Measurements from ENCODE around the gene CD247.

The CD247 gene

DNA sequence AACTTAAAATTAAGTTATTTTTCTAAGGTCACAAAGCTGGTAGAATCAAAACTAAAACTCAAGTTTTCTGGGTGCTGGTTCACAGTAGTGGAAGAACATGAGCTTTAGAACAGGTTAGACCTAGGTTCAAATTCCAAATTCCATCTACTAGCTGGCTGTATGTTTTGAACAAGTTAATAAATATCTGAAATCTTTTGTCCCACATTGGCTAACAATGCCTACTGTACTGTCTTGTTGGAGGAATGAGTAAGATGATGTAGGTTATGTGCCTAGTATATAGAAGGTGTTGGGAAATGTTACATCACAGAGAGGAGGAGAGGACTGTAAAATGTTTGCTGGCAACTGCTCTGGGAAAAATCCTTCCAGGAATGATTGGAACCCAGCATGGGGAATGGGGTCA is 14.0 kb upstream of the CD247 start:
- TF ChIP-seq, protein P1, sequence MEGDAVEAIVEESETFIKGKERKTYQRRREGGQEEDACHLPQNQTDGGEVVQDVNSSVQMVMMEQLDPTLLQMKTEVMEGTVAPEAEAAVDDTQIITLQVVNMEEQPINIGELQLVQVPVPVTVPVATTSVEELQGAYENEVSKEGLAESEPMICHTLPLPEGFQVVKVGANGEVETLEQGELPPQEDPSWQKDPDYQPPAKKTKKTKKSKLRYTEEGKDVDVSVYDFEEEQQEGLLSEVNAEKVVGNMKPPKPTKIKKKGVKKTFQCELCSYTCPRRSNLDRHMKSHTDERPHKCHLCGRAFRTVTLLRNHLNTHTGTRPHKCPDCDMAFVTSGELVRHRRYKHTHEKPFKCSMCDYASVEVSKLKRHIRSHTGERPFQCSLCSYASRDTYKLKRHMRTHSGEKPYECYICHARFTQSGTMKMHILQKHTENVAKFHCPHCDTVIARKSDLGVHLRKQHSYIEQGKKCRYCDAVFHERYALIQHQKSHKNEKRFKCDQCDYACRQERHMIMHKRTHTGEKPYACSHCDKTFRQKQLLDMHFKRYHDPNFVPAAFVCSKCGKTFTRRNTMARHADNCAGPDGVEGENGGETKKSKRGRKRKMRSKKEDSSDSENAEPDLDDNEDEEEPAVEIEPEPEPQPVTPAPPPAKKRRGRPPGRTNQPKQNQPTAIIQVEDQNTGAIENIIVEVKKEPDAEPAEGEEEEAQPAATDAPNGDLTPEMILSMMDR (IDR thresholded peaks at IDR 0.05; ENCODE audit: low read depth, low read length, missing control alignments): no peak
- no peak for DNase-seq (ENCODE audit: low read depth)
- H3K4me3 ChIP-seq (ENCODE audit: low read depth, low read length): no peak overlapping the region
- in situ Hi-C loops (cut with HindIII; ENCODE audit: low sequenced_read_pairs): loop anchor here (10.0 kb wide), 1 partner anchor 268 kb away; no protein-coding TSS in a partner anchor

DNA sequence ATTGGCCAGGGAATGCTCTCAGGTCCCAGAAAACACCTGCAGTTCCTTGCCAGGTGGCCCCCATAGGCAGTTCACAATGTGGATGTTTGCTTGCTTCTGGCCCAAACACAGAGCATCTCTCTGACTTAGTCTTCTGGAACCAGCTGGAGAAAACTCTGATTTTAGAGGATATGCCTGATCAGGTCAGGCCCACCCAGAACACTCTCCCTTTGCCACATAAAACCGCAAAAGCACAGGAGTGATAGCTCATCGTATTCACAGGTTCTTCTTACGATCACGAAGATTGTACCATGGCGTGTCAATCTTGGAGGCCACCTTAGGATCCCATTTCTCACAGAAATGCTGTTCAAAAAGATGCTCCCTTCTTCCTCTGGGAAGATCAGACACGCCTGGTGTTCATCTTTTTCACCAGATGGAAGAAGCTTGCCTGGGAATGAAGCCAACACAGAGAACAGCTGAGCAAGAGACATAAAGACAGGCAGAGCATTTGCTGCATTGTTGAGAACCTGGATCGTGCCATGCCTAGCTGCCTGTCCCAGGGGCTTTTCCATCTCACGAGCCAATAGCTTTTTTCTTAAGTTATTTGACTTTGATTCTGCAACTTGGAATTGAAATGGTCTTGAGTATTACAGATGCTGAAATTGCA is 11.6 kb upstream of the CD247 start:
- TF ChIP-seq, protein P1 (IDR thresholded peaks at IDR 0.05; ENCODE audit: low read depth, low read length, missing control alignments): no peak
- no peak for DNase-seq (ENCODE audit: low read depth)
- in situ Hi-C loops (cut with HindIII; ENCODE audit: low sequenced_read_pairs): loop anchor here (10.0 kb wide), 1 partner anchor 265 kb away; no protein-coding TSS in a partner anchor
- H3K4me3 ChIP-seq (ENCODE audit: low read depth, low read length): no peak overlapping the region

DNA sequence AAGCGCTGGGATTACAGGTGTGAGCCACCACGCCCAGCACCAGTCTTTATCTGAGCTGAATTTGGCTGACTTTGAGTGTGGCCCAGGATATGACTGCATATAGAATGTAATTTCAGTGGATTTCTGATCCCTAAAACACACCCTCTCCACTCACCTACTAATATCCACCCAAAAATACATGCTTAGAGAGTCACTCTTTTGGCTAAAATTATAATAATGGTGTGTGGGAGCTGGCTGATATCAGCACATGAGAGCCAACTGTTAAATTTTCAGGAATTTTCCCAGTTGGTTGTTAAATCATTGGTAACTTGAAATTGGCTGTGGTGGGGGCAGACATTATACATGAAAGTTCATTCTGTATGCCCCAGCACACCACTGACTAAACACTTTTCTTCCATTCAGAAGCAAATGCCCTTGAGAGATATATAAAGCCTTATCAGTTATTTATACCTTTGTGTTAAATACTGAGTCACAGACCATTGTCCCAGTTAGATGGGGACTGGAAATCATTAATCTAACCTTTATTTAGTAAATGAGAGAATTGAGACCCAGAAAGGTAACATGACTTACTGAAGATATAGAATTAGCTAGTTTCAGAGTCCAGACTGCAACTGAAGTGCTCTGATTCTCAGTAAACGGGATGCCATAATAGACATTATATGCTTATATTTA is 9.9 kb upstream of the CD247 start:
- in situ Hi-C loops (cut with HindIII; ENCODE audit: low sequenced_read_pairs): no loop called here
- TF ChIP-seq, protein P1 (IDR thresholded peaks at IDR 0.05; ENCODE audit: low read depth, low read length, missing control alignments): no peak
- no peak for DNase-seq (ENCODE audit: low read depth)
- no peak overlapping the region for H3K4me3 ChIP-seq (ENCODE audit: low read depth, low read length)

DNA sequence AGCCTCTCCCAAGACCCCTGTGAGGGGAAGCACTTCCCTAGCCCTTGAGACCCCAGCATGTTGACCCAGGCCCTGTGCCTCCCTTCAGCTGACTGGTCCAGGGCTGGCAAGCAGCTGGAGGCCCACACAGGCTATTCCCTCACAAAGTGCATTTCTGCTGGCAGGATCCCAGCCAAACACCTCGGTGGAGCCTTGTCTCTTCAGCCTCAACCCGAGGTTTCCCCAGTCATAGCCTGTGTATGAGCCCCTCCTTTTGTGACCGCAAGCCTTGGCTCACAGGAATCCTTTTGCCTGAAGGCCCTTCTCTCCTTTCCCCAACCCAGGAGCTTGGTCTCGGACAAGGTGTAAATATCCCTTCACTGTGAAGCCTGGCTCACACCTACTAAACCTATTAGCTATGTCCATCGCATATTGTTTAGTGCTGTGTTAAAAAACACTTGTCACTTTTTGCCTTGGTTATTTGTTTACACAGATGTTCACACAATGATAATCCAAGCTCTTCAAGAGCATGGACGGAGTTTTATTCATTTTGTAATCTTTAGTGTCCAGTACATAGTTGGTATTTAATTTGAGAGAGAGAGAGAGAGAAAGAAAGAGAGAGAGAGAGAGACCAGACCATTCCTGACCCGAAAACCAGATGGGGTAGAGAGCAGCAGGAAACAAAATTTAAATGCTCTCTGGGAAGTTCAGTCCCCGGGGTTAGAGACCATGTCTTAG is 8.5 kb upstream of the CD247 start:
- H3K4me3 ChIP-seq (ENCODE audit: low read depth, low read length): no peak overlapping the region
- DNase-seq (ENCODE audit: low read depth): no peak
- TF ChIP-seq, protein P1 (IDR thresholded peaks at IDR 0.05; ENCODE audit: low read depth, low read length, missing control alignments): no peak
- in situ Hi-C loops (cut with HindIII; ENCODE audit: low sequenced_read_pairs): no loop called here

DNA sequence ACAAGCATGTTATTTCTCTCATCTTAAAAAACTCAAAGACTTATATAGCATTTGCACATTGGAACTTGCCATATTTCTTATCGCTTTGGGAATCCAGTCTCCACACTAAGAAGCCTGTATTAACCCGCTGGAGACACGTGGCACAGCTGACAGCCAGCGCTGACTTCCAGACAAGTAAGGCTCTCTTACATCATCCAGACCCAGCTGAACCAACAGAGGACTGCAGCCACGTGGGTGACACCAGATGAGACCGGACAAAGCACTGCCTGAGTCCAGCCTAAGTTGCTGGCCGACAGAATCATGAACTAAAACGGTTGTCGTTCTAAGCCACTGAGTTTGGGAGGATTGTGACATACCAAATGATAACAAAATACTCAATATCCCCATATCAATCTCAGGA is 6.3 kb upstream of the CD247 start:
- in situ Hi-C loops (cut with HindIII; ENCODE audit: low sequenced_read_pairs): no loop called here
- no peak overlapping the region for H3K4me3 ChIP-seq (ENCODE audit: low read depth, low read length)
- TF ChIP-seq, protein P1 (IDR thresholded peaks at IDR 0.05; ENCODE audit: low read depth, low read length, missing control alignments): no peak
- DNase-seq (ENCODE audit: low read depth): no peak

DNA sequence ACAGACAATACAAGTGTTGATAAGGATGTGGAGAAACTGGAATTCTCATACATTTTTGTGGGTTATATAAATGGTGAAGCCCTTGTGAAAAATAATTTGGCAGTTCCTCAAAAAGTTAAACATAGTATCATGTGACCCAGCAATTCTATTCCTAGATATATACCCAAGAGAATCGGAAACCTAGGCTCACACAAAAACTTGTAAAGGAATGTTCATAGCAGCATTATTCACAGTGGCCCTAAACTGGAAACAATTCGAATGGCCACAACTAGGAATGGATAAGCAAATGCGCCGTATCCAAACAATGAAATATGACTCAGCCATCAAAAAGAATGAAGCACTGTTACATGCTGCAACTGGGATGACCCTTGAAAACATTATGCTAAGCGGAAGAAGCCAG is 3.9 kb upstream of the CD247 start:
- in situ Hi-C loops (cut with HindIII; ENCODE audit: low sequenced_read_pairs): no loop called here
- no peak for DNase-seq (ENCODE audit: low read depth)
- TF ChIP-seq, protein P1 (IDR thresholded peaks at IDR 0.05; ENCODE audit: low read depth, low read length, missing control alignments): no peak
- no peak overlapping the region for H3K4me3 ChIP-seq (ENCODE audit: low read depth, low read length)
